Fibroblast of mammary gland (primary cell): ENCODE measurements around the gene RFC4.

Source experiments
- DNase-seq: peaks from one replicate; pipeline ENCODE4 v3.0.0-alpha.2; 2010; ENCODE audit warnings: low read depth
- H3K4me3 ChIP-seq: 2 replicates; pipeline ENCODE4 v1.5.1; 2011; ENCODE audit warnings: low read depth, mild to moderate bottlenecking, low read length, moderate library complexity; ENCODE audit not compliant: control insufficient read depth
- TF ChIP-seq, protein P1 (sequence below): conservative IDR thresholded peaks from 2 replicates; pipeline ENCODE4 v1.5.1; 2011; ENCODE audit warnings: low read depth, low read length, inconsistent platforms; ENCODE audit not compliant: control insufficient read depth, insufficient read depth

The RFC4 gene

DNA sequence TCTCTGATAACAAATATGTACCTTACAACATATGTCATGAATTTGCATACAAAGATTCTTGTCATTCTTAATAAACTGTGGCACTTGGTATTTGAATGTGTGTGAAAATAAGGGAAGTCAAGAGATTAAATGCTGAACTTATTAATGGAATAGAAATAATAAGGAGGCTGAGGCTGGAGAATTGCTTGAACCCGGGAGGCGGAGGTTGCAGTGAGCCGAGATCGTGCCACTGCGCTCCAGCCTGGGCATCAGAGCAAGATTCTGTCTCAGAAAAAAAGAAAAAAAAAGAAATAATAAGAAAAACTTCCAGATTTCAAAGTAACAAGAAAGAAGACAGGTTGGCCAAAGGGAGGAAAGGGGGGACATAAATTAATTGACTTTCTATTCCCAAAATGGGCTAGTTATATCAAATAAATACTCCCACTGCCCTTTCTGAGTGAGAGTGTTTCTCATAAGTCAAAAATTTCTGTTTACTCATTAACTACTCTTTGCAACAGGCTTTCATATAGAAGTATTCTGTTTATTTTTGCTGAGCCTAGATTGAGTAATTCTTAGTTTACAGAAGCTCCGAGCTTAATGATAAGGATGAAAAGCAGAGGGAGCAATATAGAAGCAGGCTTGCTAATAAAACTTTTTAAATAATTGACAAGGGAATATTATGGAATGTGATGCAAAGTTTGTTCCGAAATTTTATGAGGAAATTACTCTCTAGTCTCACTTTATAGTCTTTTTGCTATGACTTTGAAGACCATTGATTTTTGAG, 63.5 kb downstream of the RFC4 start:
- H3K4me3 ChIP-seq: no peak overlapping the region
- DNase-seq: no peak
- TF ChIP-seq, protein P1, sequence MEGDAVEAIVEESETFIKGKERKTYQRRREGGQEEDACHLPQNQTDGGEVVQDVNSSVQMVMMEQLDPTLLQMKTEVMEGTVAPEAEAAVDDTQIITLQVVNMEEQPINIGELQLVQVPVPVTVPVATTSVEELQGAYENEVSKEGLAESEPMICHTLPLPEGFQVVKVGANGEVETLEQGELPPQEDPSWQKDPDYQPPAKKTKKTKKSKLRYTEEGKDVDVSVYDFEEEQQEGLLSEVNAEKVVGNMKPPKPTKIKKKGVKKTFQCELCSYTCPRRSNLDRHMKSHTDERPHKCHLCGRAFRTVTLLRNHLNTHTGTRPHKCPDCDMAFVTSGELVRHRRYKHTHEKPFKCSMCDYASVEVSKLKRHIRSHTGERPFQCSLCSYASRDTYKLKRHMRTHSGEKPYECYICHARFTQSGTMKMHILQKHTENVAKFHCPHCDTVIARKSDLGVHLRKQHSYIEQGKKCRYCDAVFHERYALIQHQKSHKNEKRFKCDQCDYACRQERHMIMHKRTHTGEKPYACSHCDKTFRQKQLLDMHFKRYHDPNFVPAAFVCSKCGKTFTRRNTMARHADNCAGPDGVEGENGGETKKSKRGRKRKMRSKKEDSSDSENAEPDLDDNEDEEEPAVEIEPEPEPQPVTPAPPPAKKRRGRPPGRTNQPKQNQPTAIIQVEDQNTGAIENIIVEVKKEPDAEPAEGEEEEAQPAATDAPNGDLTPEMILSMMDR: no peak
